GM18867 (cell line): ENCODE results near the gene CDH4.

Experiments
- ATAC-seq: cut with Tn5 transposase; IDR thresholded peaks from one replicate; pipeline ENCODE4 v1.9.1; 2021; ENCODE audit warnings: mild to moderate bottlenecking, moderate library complexity; ENCODE audit not compliant: unreplicated experiment

Gene CDH4

DNA sequence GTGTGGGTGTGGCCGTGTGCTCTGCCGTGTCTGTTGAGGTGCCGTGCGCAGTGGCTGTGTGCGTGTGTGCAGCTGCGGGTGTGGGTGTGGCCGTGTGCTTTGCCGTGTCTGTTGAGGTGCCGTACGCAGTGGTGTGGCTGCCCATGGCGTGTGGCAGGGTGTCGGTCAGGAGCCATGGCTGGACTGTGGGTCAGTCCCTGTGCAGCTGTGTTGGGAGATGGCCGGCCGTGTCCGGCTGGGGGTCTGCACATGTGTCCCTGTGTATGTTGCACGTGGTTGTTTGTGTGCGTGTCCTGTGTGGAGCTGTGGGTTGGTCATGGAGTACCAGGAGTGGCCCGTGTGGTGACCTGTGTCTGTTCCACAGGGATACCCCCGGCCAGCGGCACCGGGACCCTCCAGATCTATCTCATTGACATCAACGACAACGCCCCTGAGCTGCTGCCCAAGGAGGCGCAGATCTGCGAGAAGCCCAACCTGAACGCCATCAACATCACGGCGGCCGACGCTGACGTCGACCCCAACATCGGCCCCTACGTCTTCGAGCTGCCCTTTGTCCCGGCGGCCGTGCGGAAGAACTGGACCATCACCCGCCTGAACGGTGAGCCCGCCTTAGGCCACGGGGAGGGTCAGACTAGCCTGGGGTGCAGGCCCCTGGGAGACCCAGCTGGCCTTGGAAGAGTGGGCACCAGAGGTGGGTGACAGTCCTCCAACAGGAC lies 675.9 kb downstream of the CDH4 start:
- no peak for ATAC-seq

DNA sequence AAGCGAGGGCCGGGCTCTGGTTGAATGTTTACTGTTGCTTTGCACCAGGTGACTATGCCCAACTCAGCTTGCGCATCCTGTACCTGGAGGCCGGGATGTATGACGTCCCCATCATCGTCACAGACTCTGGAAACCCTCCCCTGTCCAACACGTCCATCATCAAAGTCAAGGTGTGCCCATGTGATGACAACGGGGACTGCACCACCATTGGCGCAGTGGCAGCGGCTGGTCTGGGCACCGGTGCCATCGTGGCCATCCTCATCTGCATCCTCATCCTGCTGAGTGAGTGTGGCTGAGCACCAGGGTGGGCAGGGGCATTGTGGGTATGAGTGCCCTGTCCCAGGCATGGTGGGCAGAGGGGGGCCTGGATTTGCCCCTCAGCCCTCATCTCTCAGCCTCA lies 677.5 kb downstream of the CDH4 start:
- ATAC-seq: no peak

DNA sequence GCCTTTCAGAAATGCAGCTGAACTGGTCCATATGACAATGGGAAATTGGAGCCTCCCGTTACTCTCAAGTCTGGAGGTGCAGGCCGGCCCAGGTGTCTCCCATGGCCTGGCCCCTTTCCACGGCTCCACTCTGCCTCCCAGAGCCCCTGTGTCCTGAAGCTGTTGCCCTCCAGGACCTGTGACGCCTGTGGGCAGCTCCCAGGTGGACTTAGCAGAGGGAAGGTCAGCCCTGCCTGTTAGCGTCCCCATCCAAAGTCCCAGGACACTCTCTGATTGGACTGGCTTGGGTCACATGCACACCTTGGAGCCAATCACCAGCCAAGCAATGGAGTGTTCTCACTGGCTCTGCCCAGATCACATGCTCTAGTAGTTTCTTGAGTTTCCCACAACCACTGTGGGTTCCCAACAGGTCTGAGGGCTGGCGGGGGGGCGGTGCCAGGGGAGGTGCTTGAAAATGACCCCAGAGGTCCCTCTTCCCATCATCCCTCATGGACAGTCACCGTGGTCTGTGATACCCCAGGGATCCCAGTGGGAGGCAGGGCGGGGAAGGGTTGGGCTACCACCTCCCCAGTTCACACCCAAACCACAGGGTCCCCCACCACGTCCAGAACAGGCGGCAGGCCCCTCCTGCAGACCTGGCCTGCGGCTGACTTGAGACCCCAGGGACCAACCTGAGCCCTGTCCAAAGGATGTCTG lies 678.1 kb downstream of the CDH4 start:
- no peak for ATAC-seq

DNA sequence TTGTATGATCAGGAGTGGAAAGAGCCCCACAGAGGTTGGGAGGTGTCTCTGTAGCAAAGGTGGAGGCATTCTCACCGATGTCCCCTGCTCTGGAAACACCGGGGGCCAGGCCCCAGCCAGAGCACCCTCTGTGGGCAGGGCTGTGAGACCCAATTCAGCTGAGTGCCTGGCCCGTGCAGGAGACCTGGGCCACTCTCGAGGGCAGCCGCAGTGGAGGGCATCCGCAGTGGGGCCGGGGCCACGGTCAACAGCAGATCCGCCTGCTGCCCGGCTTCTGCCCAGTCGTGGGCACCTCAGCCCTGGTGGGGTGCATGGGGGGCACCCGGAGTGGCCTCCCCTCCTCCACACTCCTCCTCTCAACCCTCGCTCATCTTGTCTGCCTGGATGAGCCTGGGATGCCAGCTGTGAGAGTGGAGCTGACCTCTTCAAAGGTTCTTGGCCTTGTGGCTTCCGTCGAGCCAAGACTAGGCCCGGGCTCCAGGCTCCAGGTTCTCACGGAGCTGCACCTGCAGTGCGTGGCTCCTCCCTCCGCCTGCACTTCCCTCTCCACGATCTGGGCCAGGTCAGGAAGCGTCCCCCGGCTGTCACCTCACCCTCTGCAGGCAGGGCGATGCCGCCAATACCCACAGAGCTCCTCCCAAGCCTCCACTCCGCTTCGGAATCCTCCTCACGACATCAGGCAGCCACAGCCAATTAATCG lies 678.9 kb downstream of the CDH4 start:
- ATAC-seq: no peak

DNA sequence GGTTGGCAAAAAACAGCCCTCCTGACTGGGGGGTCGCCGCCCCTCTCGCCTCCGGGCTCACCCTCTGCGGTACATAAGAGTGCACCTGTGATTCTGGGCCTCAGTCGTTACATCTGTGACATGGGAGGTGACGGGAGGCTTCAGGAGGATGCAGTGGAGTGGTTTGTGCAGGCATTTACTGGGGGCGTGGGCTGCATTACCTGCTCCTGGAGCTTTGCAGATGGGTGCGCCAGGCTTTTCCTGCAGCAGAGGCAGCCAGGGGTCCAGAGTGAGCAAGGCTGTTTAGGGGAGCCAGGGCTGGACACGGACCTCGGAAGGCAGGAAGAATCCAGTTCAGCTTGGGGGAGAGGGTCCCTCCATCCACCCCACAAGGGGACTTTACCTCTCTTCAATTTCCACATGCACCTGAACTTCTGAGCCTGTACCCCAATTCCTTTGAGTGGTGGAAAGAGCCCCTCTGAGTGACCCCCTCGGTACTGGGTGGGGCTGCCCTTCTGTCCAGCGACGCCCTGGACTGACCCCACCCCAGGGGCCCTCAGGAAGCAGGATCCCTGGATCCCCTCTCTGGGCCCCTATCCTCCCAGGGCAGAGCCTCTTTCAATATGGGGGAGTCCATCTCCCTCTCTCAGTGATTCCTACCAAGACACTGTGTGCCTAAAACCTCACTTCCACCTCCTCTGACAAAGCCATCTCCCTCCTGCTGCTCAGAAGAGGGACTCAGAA lies 679.6 kb downstream of the CDH4 start:
- ATAC-seq: no peak

DNA sequence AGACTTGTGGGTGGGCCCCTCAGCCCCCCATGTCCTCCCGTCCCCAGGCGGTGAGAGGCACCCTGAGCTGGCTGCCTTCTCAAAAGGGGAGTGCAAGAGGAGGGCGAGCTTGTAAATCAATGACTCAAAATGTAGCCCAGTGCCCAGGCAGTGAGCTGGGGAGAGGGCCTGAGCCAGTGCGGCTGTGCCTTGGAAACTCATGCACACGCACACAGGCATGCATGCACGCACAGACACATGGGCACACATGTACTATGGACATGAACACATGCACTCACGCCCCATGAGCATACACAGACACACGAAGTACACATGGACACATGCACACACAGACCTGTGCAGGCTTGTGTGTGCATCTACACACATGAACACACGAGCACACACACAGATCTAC lies 680.1 kb downstream of the CDH4 start:
- no peak for ATAC-seq

DNA sequence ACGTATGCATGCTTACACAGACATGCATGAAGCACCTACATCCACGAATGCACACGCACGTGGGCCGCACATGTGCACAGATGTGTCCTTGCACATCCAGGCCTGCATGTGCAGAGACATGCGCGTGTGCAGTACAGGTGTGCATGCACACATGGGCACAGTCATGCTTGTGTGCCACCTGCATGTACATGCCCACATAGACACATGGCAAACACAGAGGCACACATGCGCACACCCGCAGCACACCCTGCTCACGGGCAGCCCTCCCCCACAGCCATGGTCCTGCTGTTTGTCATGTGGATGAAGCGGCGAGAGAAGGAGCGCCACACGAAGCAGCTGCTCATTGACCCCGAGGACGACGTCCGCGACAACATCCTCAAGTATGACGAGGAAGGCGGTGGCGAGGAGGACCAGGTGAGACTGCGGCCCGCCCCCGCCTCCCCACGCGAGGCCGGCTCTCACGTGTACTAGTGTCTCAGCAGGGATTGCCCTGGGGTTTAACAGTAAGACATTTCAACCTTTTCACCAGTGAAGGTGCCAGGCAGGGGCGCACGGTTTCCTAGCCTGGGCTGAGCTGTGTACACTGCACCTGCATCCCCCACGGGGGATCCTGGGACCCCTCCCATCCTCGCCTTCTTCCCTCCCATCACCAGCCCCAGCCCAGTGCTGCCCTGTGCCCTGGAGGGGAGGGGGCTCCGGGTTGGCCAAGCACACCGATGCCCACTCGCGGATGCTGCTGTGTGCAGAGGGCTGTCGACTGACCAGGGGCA lies 680.8 kb downstream of the CDH4 start:
- ATAC-seq: no peak

DNA sequence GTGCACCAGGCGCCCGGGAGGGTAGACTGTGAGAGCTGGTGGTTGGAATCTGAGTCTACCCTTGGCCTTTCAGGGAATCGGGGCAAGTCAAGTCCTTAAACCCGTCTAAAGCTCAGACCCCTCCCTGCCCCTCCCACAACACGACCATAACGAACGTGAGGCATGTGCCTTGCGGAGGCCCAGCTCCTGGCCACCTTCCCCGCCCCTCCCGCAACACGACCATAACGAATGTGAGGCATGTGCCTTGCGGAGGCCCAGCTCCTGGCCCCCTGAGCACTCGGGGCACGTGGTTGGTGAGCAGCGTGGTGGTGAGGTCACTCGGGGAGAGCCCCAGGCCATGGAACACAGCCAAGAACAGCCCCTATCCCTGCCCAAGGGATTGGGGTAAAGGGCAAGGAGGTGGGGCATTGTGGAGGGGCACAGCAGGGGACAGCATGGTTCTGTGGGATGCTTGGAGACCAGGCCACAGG lies 681.5 kb downstream of the CDH4 start:
- ATAC-seq: no peak

DNA sequence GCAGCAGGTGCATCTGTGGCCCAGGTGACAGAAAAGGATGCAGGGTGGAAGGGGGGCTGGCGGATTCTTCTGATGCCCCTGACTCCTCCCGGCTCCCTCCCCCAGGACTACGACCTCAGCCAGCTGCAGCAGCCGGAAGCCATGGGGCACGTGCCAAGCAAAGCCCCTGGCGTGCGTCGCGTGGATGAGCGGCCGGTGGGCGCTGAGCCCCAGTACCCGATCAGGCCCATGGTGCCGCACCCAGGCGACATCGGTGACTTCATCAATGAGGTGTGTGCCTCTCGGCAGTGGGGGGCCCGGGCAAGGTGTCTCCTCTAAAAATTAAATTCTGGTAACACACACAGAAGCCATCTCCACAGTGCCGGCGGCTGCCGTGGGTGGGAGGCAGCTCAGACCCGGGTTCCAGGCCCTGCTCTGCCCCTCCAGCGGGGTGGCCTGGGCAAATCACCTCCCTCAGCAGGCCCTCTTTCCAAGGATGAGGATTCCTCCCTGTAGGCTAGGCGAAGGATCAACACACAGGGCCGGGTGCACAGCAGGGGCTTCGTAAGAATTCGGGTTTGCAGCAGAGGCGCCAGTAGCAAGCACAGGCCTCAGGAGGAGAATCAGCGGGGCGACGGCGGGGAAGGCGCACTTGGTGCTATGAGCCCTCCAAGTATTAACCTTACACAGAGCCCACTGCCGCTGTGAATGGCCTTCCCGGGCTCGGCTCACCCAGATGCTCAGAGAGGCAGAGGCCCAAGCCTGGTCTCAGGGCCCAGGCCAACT lies 682.1 kb downstream of the CDH4 start:
- no peak for ATAC-seq

DNA sequence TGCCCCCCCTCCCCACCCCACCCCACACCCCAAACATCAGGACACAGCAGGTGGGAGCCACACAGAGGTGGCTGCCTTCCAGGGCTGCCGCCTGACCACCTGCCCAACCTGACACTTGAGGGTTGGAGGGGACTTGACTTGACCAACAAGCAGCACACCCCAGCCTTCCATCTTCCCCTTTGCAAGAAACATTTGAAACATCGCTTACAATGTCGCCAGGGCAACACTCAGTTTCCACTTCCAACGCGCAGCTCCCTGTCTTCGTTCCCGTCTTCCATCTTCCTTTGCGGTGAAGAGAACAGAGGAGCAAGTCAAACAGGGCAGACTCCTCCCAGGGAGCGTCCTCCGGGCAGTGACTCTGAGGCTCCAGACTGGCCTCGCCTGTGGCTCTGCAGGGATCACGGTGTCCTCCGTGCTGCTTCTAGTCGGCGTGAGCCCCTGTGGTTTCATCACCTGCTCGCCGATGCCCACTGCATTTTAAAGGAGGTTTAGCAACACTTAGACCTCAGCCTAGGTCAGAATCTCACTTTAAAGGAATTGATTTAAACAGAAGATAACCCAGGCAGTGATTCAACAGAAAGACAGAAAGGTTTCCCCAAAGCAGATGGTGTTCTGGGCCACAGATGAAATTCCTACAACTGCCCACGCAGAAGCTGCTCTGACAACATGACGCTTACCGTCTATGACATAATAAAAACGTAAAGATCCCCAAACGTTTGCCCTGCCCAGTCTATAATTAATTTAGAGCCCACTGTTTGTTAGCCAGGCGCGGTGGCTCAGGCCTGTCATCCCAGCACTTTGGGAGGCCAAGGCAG lies 682.9 kb downstream of the CDH4 start:
- no peak for ATAC-seq

DNA sequence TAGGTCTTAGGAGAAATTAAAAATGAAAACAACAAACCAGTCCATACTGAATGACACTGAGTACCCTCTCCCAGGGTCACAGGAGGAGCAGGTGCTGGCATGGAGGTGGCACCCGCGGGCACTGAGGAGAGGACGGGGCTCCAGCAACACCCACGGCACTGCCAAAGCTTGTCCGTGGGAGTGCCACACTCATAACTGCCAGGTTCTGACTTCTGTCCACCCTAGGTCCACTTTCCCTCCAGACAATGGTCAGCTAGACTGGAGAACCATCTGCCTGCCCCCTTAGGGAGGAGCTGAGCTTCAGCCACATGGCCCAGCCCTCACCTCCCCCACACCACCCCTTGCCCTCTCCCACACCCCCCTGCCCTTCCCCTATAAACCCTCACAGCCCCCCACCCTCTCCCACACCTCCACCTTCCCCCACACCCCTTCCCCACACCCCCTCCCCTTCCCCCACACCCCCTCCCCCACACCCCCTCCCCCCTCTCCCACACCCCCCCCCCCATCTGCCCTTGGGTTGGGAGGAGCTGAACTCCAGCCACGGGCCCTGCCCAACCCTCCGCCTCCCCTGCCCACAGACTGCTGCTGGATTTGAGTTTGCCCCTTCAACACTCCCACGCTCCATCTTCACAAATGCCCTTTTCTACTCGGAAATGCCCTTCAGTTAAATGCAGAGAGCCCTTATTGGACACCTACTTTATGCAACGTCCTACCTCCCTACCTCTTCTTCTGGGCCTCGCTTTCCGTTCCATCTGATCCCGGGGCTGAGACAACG lies 684.1 kb downstream of the CDH4 start:
- no peak for ATAC-seq

DNA sequence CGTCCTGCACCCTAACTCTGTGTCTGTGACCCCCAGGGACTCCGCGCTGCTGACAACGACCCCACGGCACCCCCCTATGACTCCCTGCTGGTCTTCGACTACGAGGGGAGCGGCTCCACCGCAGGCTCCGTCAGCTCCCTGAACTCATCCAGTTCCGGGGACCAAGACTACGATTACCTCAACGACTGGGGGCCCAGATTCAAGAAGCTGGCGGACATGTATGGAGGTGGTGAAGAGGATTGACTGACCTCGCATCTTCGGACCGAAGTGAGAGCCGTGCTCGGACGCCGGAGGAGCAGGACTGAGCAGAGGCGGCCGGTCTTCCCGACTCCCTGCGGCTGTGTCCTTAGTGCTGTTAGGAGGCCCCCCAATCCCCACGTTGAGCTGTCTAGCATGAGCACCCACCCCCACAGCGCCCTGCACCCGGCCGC lies 684.7 kb downstream of the CDH4 start:
- no peak for ATAC-seq

DNA sequence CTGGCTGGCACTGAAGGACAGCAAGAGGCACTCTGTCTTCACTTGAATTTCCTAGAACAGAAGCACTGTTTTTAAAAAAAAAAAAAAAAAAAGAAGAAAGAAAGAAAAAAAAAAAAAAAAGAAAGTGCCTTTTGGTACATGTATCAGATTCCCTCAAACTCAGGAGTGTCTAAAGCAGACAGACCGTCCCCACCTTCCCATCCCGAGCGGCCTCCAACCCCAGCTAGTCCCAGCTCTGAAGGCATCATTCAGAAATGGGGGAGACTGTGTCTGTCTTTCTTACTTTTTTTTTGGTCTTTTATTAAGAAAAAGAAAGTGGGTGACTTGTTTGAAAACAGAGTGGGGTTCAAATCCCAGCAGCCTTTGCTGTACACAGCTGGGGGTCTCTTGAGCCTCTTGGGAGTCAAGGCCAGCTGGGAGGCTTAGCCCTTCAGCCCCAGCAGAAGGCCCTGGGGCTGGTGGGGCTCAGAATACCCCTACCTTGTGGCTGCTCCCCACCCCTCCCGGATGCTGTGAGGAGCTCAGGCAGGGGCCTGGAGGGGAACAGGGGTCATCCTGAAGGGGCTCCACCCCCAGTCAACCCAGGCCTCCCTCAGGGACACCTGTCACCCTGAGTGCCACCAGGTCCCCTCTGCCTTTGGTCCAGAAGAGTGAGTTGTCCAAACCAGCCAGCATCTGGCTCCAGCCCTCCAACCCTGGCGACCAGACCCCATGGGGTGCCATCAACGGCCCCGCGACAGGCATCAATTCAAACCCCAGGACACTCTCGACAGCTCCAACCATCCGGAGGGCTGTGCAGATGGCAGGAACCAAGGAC lies 685.3 kb downstream of the CDH4 start:
- ATAC-seq: no peak

DNA sequence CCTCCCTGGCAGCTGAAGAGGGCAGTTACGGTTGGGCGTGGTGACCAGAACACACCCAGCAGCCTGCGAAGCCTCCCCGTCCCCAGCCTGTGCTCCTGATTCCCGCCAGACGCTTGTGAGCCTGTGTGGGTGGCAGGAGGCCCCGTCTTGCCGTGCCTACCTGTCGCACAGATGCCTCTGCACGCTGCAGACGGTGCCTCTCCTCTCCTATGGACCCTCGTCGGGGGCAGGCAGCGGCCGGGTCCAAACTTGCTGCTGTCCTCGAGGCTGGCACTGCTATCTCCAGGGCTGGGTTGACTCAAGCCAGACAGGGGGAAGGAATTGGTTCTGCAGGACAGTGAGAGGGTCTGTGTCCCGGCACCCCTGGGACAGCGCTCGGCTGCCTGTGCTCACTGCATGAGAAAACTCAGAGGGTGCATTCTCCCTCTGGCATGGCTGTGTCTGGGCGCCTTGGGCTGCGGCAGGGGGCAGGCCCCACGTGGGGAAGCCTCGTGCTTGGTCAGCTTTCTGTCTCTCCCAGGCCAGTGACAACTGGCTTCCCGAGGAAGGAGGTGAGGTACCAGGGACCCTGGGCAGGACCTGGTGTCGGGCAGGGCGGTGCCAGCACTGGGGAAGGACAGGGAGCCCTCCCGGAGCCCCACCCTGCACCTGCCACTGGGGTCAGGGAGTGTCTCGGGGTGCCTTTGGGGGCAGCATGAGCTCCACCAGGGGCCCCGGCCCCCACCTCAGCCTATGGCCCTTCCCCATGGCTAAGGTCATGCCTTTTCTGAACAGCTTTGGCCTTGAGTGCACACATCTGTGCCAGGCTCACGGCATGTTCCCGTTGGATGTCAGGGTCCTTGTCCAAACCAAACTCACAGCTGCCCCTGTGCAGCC lies 686.1 kb downstream of the CDH4 start:
- ATAC-seq: no peak

DNA sequence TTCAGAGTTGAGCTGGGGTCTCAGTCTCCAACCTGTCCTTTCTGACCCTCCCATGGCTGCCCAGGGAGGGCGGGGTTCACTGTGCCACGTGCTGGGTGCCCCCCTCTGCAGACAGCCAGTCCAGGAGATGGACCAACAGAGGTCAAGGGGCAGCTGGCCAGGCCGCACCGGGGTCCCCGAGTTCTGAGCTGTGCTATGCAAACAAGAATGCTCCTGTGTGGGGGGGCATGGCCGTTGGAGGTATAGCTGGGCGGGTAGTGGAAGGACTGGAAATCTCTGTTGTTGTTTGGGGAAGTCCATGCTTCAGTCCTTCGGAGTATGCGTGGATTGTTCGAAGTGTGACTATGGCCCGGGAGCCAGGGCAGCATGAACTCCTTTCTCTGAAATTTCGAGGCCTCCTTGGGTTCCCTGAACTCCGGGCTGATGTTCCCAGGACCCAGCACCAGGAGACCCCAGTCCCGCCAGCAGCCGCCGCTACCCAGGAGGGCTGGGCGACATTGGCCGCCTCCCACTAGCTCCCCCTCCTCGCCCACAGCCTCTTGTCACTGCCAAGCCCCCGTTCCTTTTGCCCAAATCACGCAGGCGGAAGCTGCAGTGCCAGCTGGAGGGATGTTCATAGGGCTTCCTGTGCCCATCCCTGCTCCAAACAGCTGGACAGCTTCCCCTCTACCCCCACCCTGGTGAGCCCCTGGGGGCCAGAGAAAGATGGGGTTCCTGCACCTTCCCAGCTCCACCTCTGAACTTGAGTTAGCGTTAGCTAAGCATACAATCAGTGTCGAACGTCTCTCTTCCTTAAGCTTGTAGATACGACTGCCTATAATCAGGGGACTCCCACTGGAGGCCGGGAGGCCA lies 687.0 kb downstream of the CDH4 start:
- no peak for ATAC-seq
